NT2/D1 (cell line): Measurements from ENCODE around the gene PRDM12.
A peak's percentile ranks its signal among the peaks of the same experiment; 100 is the strongest.

ENCODE experiments used
- DNase-seq: peaks from one replicate; pipeline ENCODE4 v3.0.0-alpha.2; 2011; ENCODE audit warnings: low read depth, low spot score
- H3K27me3 ChIP-seq: 2 replicates; pipeline ENCODE4 v1.6.0; 2011; ENCODE audit warnings: mild to moderate bottlenecking; ENCODE audit not compliant: insufficient read length, insufficient read depth
- H3K36me3 ChIP-seq: 2 replicates; pipeline ENCODE4 v1.6.1; 2011; ENCODE audit warnings: mild to moderate bottlenecking, low read length, mixed read lengths; ENCODE audit not compliant: insufficient read depth, insufficient read length
- H3K4me1 ChIP-seq: 2 replicates; pipeline ENCODE4 v1.5.1; 2011; ENCODE audit not compliant: insufficient read depth, insufficient read length
- H3K4me3 ChIP-seq: 2 replicates; pipeline ENCODE4 v1.5.1; 2011; ENCODE audit warnings: low read depth; ENCODE audit not compliant: insufficient read length
- H3K9ac ChIP-seq: 2 replicates; pipeline ENCODE4 v1.6.0; 2011; ENCODE audit warnings: low read depth; ENCODE audit not compliant: insufficient read length
- H3K9me3 ChIP-seq: 2 replicates; pipeline ENCODE4 v1.5.1; 2011; ENCODE audit warnings: mild to moderate bottlenecking, low read length; ENCODE audit not compliant: insufficient read depth
- SUZ12 ChIP-seq: IDR thresholded peaks from 2 replicates; pipeline ENCODE4 v1.6.1; 2011; ENCODE audit not compliant: insufficient read length, insufficient read depth; ENCODE audit errors: extremely low read depth
- YY1 ChIP-seq: IDR thresholded peaks from 2 replicates; pipeline ENCODE4 v1.6.1; 2011; ENCODE audit not compliant: insufficient read length, insufficient read depth
- ZNF274 ChIP-seq: IDR thresholded peaks from 2 replicates; pipeline ENCODE4 v1.6.1; 2011; ENCODE audit warnings: mild to moderate bottlenecking, low read depth, low read length

The PRDM12 gene

GRCh38 chr9:130672933-130673615 is 8.7 kb downstream of the PRDM12 start:
- Histone ChIP-seq H3K4me3 (no peak overlapping the region), H3K4me1 (no peaks in the 10 kb centered on the region), H3K36me3 (no peaks in the 10 kb centered on the region), H3K27me3 (peaks cover 15% of the 10 kb centered on the region), H3K9ac (no peak overlapping the region), H3K9me3 (no peaks in the 10 kb centered on the region)
- no peak for DNase-seq
- TF ChIP-seq YY1 = no peak
- TF ChIP-seq SUZ12 = no peak
- no peak for TF ChIP-seq ZNF274

GRCh38 chr9:130675396-130675795 is 11.0 kb downstream of the PRDM12 start:
- no peak overlapping the region for H3K4me3 ChIP-seq
- H3K4me1 ChIP-seq = no peaks in the 10 kb centered on the region
- H3K27me3 ChIP-seq = peaks cover 24% of the 10 kb centered on the region
- DNase-seq = no peak
- H3K9me3 ChIP-seq = no peaks in the 10 kb centered on the region
- H3K36me3 ChIP-seq = no peaks in the 10 kb centered on the region
- H3K9ac ChIP-seq = peak overlapping the region; percentile 32
- TF ChIP-seq YY1 (no peak), ZNF274 (no peak), SUZ12 (no peak)

- H3K36me3 ChIP-seq = no peaks in the 10 kb centered on the region
- DNase-seq = no peak
- TF ChIP-seq YY1 (no peak), ZNF274 (no peak), SUZ12 (no peak)
- no peak overlapping the region for H3K4me3 ChIP-seq
- no peak overlapping the region for H3K9ac ChIP-seq
- no peaks in the 10 kb centered on the region for H3K9me3 ChIP-seq
- H3K27me3 ChIP-seq = peaks cover 39% of the 10 kb centered on the region
- H3K4me1 ChIP-seq = peaks cover 5% of the 10 kb centered on the region
These were observed 12.9 kb downstream of the PRDM12 start for GRCh38 chr9:130677252-130677651.

- peaks cover 10% of the 10 kb centered on the region; the same call in 1 of the 2 replicates for H3K9me3 ChIP-seq
- H3K4me1 ChIP-seq = peaks cover 6% of the 10 kb centered on the region
- no peak for DNase-seq
- no peaks in the 10 kb centered on the region for H3K36me3 ChIP-seq
- no peak for TF ChIP-seq ZNF274
- no peak for TF ChIP-seq YY1
- no peak for TF ChIP-seq SUZ12
- peaks cover 37% of the 10 kb centered on the region for H3K27me3 ChIP-seq
- H3K4me3 ChIP-seq = peak overlapping the region; percentile 62
- H3K9ac ChIP-seq = peak overlapping the region; percentile 76
These were observed 16.7 kb downstream of the PRDM12 start for GRCh38 chr9:130680836-130681768.

- Histone ChIP-seq H3K9ac (peak overlapping the region; percentile 63), H3K36me3 (no peaks in the 10 kb centered on the region), H3K4me1 (peaks cover 6% of the 10 kb centered on the region), H3K4me3 (peak overlapping the region; percentile 56), H3K27me3 (peaks cover 37% of the 10 kb centered on the region), H3K9me3 (peaks cover 10% of the 10 kb centered on the region; the same call in 1 of the 2 replicates)
- DNase-seq = no peak
- TF ChIP-seq YY1 = no peak
- TF ChIP-seq ZNF274 = no peak
- TF ChIP-seq SUZ12 = no peak
These were observed 17.5 kb downstream of the PRDM12 start for GRCh38 chr9:130681769-130682420.

- Histone ChIP-seq H3K27me3 (peaks cover 37% of the 10 kb centered on the region), H3K9ac (peak overlapping the region; percentile 63), H3K4me3 (peak overlapping the region; percentile 56), H3K9me3 (peaks cover 10% of the 10 kb centered on the region; the same call in 1 of the 2 replicates), H3K4me1 (peaks cover 6% of the 10 kb centered on the region), H3K36me3 (no peaks in the 10 kb centered on the region)
- no peak for TF ChIP-seq SUZ12
- no peak for TF ChIP-seq YY1
- no peak for TF ChIP-seq ZNF274
- no peak for DNase-seq
These were observed 18.2 kb downstream of the PRDM12 start for GRCh38 chr9:130682421-130683121.
